ENCODE measurements around the gene CD58.
A peak's percentile ranks its signal among the peaks of the same experiment; 100 is the strongest.

Gene CD58

DNA sequence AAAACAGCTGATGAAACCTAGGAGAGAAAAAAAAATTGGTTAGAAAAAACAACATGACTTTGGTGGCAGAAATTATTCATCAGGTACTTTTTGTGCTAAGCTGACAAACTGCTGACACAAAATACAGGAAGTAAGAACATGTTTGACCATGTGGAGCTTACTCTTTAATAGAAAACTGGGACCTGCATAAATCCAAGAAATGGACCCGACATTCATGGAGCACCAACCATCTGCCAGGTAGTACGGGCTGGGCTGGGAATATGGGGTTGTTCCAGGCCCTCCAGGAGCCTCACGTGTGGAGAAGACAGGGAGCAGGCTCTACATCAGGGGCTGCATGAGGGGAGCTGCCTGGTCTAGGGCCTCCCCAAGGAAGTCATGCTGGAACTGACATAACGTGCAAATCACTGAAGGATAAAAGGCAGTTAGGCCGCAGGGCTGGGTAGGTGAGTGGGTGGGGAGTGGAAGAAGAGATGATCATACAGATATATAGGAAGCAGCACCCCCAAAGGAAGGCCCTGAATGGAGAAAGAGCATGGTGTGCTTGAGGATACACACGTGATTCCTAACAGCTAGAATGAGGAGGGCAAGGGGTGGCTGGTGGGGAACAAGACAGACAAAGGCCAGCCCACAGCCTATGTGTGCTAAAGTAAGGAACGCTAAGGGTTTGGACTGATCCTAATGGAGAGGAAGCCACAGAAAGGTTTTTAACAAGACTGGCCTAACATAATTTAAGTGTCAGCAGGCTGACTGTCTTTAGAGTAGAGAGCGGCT lies 26.1 kb downstream of the CD58 start:
- no peak for DNase-seq

DNA sequence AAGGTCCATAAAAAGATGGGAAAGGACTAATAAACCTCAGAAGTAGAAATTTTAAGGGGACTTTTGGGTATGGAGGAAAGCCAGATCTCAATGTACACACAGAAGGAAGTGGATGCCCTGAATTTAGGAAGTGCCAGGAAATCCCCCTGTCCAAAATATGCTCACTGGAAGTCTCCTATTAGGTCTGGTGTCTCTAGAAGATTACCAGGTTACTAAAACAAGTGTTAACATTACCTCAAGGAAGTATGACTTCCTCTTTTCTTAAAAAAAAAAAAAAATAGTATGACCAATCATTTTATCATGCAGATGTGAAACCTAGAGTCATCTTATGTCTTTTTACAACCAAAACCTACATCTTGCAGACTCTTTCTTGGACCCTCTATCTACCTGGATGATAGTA lies 30.7 kb downstream of the CD58 start:
- no peak for DNase-seq

DNA sequence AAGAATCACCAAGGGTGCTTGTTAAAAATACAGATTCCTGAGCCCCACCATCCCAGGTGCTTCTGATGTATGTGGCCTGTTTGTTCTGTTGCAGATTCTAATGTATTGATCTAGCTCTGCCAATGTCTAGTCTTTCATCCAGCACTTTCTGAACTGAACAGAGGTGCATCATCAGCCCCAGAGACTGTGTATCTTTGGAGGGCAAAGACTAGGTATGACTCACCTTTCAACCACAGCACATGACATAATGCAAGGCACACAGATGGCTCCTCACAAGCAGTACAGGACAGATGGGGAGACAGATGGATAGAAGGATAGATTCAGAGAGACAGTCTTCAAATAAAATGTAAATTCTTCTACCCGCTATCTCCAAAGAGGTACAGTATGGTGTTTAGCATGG lies 32.3 kb downstream of the CD58 start:
- peak in 4 of 56 donors; percentile 3 to 9 (median 6) for DNase-seq

DNA sequence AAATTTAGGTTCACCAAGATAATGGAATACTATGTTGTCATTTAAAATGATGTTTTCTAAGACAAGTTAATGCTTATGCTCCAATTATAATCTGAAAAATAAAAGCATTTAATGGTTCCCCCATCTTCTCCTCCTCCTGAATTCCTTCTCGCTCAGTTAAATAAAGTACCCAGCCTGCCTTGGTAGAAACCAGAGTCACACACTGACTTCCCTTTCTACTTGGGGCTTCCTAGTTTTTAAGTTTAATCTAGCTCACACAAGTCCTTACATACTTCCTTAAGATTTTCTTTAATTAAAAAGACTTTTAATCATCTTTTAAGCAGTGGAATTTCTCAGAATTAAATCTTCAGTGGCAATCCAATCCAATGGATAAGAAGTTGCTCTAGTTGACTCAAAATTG lies 32.9 kb downstream of the CD58 start:
- no peak for DNase-seq

DNA sequence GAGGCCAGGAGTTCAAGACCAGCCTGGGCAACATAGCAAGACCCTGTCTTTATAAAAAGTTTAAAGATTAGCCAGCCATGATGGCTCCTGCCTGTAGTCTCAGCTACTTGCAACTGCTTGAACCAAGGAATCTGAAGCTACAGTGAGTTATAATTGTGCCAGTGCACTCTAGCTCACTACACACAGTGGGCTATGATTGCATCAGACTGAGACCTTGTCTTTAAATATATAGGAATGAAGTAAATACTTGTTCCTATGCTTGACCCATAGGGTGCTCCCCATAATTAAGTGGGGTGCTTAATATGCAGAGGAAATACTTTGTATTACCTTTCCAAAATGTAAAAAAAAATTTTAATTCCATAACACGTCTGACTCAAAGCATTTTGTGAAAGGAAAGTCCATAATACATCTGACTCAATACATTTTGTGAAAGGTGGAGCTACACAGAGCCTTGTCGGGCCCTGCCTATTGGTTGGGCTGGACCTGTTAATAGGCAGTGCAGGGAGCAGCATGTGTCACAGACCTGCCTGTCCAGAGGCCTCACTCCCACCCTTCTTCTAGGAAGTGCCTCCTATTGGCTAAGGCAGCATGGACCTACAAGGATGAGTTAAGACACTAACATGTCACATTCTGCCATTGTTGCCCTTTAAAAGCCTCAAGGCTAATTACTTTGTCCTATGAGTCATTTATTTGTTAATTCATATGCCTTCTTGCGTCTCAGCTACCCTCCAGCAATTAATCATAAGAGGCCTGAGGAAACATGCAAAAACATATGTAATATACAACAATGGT lies 33.6 kb downstream of the CD58 start:
- DNase-seq = no peak

DNA sequence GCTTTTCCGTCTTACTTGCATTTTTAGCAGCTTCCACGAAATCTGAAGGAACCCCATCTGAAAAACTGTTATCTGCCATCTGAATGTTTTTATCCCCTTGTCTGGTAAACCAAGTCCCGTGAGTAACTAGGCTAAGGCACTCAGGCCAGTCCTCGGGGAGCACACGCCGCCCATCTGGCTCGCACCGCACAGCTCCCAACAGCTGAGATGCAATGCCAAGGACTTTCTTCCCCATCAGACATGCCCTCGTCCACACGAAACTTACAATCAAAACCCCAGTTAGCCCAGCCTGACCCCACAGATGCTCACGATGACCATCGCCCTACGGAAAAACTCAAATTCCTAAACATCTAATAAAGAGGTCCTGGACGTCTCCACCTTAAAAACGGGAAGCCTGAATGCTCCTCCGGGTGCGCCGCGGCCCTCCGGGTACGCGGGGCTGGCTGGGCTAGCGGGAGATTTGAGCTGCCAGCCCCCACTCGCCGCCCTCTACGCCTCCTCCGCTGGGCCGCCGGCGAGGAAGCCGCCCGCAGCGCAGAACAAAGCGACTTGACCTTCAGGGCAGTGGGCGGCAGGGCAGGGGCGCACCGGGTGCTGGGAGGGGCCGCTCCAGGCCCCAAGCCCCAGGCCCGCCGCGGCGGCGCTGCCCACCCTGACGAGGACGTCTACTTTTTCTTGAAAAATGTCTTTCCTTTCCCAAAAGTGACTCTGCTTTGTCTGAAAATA lies 36.6 kb downstream of the CD58 start:
- DNase-seq = no peak

DNA sequence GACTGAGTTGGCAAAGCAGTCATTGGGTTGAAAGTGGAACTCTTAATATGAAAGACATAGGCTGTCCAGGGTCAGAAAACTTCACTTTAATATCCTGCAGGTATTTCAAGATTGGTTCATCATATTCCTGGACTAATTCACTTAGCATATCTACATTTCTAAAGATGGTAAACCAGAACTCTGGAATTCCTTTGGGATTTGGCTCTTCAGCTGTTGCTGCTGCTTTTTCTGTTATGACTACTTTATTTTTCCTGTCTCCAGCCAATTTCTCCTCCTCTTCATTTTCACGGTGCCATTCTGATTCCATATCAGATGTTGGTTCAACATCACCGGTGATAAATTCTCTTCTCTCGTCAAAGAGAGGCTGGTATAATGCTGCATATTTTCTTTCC lies 37.4 kb downstream of the CD58 start:
- no peak for DNase-seq

DNA sequence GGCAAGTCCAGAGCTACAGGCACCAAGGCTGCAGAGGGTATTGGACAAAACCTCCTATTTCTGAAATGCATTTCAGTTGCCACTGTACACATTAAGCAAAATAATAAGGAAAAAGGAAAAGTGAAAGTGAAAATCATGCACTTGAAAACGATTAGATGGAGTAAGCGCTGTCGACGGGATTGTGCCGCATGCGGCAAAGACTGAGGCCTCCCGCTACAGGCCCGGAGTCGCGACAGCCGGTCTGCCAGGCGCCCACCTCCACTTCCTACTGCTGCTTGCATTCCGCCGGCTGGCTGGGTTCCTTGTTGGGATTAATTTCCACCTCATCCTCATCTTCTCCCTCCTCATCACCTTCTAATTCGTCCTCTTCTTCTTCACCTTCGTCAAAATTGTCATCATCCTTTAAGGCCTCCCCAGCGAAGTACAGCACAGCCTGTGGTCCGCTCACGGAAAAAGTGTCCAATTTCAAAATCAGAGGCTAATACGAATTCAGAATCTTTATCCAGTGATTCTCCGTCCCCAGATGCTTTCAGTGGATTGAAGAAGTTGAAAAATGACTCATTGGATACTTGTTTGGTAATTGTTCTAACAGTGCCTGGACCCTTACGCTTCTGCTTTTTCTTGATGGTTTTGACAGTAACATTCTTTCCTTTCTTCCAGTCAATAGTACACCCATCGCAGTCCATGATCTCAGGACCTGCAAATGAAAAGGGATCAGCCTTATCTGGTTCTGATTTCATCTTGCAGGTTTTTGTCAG lies 38.0 kb downstream of the CD58 start:
- no peak for DNase-seq

DNA sequence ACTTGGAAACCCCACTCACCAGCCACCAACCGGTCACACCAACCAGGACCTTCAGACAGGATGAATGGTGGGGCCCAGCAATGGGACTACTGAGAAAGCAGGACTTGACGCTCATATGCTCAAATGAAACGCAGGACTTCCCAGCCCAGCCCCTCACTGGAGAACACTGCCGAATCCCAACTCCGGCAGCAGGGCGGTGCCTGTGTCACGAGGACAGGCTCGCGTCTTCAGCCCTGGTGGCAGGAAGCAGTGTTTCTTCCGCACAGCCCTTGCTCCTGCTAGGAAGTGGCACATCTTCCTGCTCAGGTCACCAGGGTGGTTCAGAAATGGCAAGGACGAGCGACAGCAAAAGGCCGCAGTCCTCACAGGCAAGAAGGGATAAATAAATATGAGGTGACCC lies 38.9 kb downstream of the CD58 start:
- DNase-seq = no peak

DNA sequence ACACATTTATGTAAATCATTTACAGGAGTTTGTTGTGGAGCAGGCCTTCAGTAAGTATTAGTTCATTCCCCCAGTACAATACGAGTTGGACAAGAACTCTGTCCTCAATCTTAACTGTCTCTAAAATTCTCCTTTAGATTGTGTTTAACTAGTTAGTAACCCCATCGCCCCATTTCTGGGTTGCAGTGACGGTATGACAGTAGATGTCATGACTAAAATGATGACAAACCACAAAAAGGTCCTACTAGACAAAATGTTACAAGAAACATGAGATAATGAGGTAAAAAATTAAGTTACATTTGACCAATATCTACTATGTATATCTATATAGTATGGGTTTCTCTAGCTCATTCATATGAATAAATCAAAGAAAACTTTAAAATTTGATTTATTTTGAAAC lies 41.1 kb downstream of the CD58 start:
- no peak for DNase-seq

DNA sequence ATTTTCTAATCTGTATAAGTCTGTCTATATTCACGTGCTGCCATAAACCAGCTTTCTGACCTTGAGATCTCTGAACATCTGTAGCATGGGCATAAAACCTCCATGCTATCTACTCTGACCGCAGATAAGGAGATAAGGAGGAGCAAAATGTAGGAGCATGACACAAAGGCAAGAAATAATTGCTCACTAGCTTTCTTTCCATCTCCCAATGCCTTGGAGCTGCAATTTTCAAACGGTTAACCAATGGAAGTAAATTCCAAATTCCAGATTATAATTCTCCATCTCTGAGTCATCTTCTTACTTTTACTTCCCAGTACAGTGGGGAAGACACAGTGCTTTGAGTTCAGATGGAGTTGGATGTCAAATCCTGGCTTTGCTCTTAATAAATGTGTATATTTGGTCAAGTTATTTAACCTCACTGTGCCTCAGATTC lies 41.6 kb downstream of the CD58 start:
- DNase-seq = no peak

DNA sequence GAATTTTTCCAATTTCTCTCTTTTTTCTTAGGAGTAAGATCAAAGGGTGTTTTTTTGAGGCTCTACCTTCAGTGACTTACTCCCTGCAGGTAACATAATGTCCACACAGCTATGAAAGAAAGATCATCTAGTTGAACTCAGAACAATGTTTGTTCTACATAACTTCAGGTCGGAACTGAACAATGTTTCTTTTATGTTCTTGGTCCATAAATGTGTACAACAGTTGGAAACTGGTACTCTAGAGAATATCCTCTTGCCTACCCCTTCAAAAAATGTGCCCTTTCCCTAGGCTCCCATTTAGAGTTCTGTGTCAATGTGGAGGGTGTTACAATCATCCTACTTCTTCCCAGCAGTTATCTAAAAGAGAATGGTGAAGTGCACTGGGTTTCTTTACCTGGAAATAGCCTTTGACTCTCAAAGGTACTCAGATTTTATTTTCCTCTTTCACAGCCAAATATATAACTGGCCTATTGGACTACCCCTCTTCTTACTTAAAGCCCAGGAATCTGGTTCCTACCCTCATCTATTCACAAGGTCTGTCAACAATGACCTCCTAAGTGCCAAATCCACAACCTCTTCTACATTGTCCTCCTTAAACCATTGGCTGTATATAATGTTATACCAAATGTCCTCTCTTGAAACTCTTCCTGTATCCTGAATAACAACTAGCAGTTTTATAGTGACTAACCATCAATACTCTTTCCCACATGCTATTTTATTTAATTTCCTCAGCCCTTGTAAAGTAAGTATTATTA lies 42.3 kb downstream of the CD58 start:
- no peak for DNase-seq

DNA sequence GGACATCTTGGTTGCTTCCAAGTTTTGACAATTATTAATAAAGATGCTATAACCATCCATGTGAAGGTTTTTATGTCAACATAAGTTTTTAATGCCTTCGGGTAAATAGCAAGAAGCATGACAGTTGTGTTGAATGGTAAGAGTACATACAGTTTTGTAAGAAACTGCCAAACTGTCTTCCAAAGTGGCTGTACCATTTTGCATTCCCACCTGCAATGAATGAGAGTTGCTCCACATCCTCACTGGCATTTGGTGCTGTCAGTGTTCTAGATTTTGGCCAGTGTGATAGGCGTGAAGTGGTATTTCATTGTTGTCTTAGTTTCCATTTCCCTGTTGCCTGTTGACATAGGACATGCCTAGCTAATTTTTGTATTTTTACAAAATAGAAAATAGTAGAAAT lies 45.4 kb downstream of the CD58 start:
- no peak for DNase-seq

DNA sequence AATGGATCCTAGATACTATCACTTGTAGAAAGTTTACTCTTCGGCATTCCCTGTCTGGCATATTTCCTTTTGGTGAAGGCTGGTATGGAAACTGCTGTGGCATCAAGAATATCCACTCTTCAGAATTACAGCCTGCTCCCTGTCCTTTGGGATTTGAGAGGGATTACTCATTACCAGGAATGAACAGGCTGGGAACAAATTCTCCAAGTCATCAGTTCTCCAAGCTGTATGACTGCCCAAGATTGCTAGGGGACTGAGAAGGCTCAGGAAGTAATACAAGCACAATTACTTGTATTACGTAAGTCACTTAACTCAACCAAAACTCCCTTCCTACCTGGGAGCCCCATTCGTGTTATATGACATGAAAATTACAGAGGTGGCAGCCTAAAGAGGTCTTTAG lies 49.6 kb downstream of the CD58 start:
- no peak for DNase-seq

DNA sequence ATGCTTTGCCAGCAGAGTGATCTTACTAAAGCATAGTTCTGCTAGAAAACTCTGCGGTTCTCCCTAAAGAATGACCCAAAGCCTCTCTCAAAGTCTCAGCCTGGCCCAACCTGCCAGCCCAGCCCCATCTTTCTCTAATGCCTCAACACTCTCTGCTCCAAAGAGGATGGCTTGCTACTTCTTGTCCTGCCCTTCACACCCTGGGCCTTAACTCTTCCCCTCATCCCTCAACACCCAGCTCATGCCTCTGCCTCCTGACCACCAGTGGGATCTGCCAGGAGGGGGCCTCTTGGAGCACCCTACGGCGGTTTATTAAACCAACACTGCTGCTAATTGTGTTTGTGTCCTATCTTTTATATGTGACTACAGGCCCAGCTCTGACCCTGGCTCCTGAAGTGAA lies 52.4 kb downstream of the CD58 start:
- DNase-seq = no peak

DNA sequence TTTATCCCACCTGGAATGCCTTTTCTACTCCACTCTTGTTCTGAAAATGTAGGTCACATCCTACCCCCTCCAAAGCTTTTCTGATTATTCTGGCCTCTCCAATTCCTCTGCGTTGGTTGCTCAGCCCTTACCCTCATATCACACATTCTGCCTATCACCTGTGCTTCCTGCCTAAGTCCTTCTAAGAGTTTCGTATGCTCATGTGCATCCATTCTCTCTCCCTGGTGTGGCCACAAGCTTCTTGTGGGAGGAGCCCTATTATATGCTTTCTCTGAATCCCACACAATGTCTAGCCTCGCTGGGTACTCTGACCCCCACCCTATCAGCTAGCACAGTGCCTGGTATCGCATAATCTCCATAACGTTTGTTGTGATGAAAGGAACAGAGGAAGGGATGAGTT lies 54.2 kb downstream of the CD58 start:
- DNase-seq = no peak

DNA sequence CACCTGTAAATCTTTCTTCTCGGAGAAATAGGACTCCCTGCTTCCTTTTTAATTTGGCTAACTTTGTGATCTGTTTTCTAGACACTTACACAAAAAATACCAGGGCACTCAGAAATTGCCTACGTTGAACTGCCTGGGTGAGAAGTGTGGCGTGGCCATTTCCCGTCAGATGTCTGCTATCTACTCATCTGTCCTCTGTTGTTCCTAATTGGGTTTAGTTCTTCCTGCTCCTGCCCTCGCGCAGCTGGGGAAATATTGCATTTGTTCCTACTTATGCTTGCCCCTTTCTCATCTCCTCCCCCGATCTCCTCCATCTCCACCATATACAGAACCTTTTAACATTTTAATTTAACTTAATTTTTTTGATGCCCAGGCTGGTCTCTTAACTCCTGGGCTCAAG lies 55.1 kb downstream of the CD58 start:
- DNase-seq = no peak

DNA sequence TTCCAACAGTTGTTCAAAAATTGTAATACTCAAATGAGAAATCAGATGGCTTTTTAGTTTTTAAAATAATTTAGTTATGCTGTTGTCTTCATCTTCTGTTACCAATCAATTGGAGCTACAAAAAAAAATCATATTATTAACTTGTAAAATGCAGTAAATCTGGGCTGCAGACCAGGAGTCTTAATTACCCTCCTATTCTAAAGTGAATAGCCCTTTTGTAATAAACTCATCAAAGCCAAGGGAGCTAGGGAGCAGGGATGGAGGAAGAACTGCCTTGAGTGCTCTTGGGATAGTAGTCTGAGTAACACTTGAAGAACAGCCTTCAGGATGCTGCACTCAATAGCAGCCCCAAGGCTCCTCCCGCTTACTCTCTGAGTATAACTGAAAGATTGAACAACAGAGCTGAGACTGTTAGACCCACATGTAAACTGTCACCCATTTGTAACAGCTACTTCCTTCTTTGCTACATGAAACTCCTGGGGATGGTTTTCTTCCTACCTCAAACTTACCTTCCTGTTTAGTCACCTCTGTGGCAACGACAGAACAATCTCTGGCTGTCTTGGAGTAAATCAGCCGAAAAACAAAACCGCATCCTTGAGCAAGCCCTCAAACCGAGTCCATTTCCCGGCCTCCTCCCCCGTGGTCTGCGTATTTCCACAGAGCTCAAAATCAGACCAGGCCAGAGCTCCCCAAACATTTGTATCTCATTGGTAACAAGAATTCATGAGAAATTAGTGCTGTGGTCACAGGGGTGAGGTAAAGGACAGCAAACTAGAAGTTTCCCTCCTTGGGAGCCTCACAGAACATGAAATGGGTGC lies 55.9 kb downstream of the CD58 start:
- DNase-seq = no peak

DNA sequence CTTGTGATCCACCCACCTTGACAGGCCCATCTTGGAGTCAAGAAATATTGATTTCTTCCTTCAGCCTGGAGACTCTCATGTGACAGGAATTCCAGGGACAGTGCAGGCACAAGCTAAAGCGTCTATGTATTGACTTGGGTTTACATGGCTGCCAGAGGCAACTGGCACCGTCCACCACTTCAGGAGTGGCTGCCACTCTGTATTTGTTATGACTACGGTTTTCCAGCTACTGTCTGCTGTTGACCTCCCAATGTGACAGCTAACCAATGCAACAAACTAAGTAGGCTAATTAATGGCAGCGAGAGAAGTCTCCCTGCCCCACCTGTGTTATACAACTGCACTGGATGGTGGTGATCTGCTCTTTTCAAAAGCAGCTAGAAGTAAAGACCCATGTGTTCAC lies 56.9 kb downstream of the CD58 start:
- no peak for DNase-seq

DNA sequence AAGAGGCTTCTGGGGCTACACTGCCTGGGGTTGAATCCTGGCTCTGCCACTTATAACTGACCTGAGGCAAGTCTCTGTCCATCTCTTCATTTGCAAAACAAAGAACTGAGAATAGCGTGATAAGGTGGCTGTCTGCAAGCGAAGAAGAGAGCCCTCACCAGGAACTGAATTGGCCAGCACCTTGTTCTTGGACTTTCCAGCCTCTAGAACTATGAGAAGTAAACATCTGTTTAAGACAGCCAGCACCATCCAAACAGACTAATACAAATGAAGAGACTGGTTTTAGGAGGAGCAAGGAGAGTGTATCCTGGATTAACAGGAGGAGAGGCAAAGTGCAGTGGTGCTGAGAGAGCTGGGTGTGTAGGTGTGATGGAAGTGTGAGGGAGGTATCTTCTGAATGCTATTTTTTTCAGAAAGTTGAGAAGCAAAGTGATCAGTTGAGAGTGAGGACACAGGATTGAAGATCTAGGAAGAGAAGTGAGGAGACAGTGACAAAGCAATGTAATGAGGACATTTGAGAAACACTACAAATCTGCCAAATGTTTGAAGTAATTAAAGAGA lies 59.3 kb downstream of the CD58 start:
- no peak for DNase-seq
